HEK293 (cell line): Measurements from ENCODE around the gene POFUT2.

Experiments
- CTCF ChIA-PET: fragments of 350-600 bp; formaldehyde crosslinking; extraction: SDS; loops from one replicate; lab custom pipeline; 2021; ENCODE audit warnings: antibody characterized with exemption; lab: Yijun Ruan, JAX
- POLR2A ChIA-PET: fragments of 300-600 bp; formaldehyde crosslinking; extraction: SDS; loops from one replicate; lab custom pipeline; 2020; ENCODE audit warnings: antibody characterized with exemption, inconsistent platforms; lab: Yijun Ruan, JAX
- H3K27ac ChIP-seq: fragments of 200-500 bp; sonication (Bioruptor generic); 2 replicates; pipeline ENCODE4 v1.5.1; 2014; ENCODE audit warnings: low read depth, low read length, control low read depth, inconsistent platforms; ENCODE audit errors: extremely low read depth
- H3K36me3 ChIP-seq, 2 experiments: fragments of 200-500 bp in 1 of 2; sonication (Bioruptor generic) in 1 of 2; 1 replicate in 1 of 2; 2 replicates in 1 of 2; pipeline ENCODE4 v1.5.1; 2014 to 2017; ENCODE audit warnings: inconsistent platforms in 2 of 2, low read length in 2 of 2; ENCODE audit not compliant: control insufficient read depth in 2 of 2, insufficient read depth in 1 of 2
- H3K4me1 ChIP-seq: fragments of 200-500 bp; sonication (Bioruptor generic); 2 replicates; pipeline ENCODE4 v1.5.1; 2014; ENCODE audit warnings: mild to moderate bottlenecking, low read length, inconsistent platforms; ENCODE audit not compliant: control insufficient read depth, insufficient read depth
- H3K4me3 ChIP-seq: 2 replicates; pipeline ENCODE4 v1.5.1; 2011; ENCODE audit warnings: low read depth, mild to moderate bottlenecking, control low read depth, low read length, moderate library complexity
- H3K9me3 ChIP-seq: fragments of 200-500 bp; sonication (Bioruptor generic); 2 replicates; pipeline ENCODE4 v1.5.1; 2014; ENCODE audit warnings: low read depth, low read length, inconsistent platforms; ENCODE audit not compliant: control insufficient read depth, insufficient read depth
- FEZF1 ChIP-seq: fragments of 450-650 bp; formaldehyde crosslinking; IDR thresholded peaks from 2 replicates; pipeline ENCODE4 v1.5.1; 2016; ENCODE audit warnings: missing biosample characterization, missing genetic modification characterization
- GLI4 ChIP-seq: fragments of 450-650 bp; formaldehyde crosslinking; IDR thresholded peaks from 2 replicates; pipeline ENCODE4 v1.5.1; 2016; ENCODE audit warnings: missing biosample characterization, missing genetic modification characterization
- GLIS2 ChIP-seq: fragments of 450-650 bp; formaldehyde crosslinking; IDR thresholded peaks from 2 replicates; pipeline ENCODE4 v1.5.1; 2016; ENCODE audit warnings: missing biosample characterization, missing genetic modification characterization
- KLF10 ChIP-seq: fragments of 450-650 bp; IDR thresholded peaks from 2 replicates; pipeline ENCODE4 v1.5.1; 2018; ENCODE audit warnings: missing biosample characterization, mild to moderate bottlenecking, missing genetic modification characterization
- TCF7L2 ChIP-seq: IDR thresholded peaks from 2 replicates; pipeline ENCODE4 v1.6.1; 2011; ENCODE audit warnings: low read depth, mild to moderate bottlenecking, inconsistent platforms, low read length, moderate library complexity, borderline replicate concordance
- YY2 ChIP-seq: fragments of 450-650 bp; formaldehyde crosslinking; IDR thresholded peaks from 2 replicates; pipeline ENCODE4 v1.5.1; 2016; ENCODE audit warnings: missing biosample characterization, missing genetic modification characterization
- ZFHX2 ChIP-seq: fragments of 450-650 bp; formaldehyde crosslinking; conservative IDR thresholded peaks from 2 replicates; pipeline ENCODE4 v1.5.1; 2016; ENCODE audit warnings: missing biosample characterization, missing genetic modification characterization
- ZNF138 ChIP-seq: fragments of 450-650 bp; formaldehyde crosslinking; IDR thresholded peaks from 2 replicates; pipeline ENCODE4 v1.5.1; 2016; ENCODE audit warnings: missing biosample characterization, missing genetic modification characterization, borderline replicate concordance
- ZNF174 ChIP-seq: fragments of 450-650 bp; formaldehyde crosslinking; IDR thresholded peaks from 2 replicates; pipeline ENCODE4 v1.5.0; 2017; ENCODE audit warnings: missing biosample characterization, mild to moderate bottlenecking, missing genetic modification characterization
- ZNF18 ChIP-seq: fragments of 450-650 bp; formaldehyde crosslinking; IDR thresholded peaks from 2 replicates; pipeline ENCODE4 v1.5.1; 2016; ENCODE audit warnings: missing biosample characterization, missing genetic modification characterization
- ZNF184 ChIP-seq: fragments of 450-650 bp; IDR thresholded peaks from 2 replicates; pipeline ENCODE4 v1.5.1; 2018; ENCODE audit warnings: missing biosample characterization, mild to moderate bottlenecking, missing genetic modification characterization
- ZNF529 ChIP-seq: fragments of 450-650 bp; formaldehyde crosslinking; IDR thresholded peaks from 2 replicates; pipeline ENCODE4 v1.5.1; 2017; ENCODE audit warnings: missing genetic modification characterization, missing biosample characterization; ENCODE audit not compliant: insufficient replicate concordance
- ZNF548 ChIP-seq: fragments of 450-650 bp; formaldehyde crosslinking; IDR thresholded peaks from 2 replicates; pipeline ENCODE4 v1.5.1; 2016; ENCODE audit warnings: missing biosample characterization, missing genetic modification characterization
- ZNF596 ChIP-seq: fragments of 450-650 bp; IDR thresholded peaks from 2 replicates; pipeline ENCODE4 v1.5.0; 2018; ENCODE audit warnings: missing biosample characterization, mild to moderate bottlenecking, missing genetic modification characterization, moderate library complexity
- TF ChIP-seq, protein P1 (sequence below): fragments of 450-650 bp; formaldehyde crosslinking; optimal IDR thresholded peaks from 2 replicates; pipeline ENCODE3; 2016; ENCODE audit warnings: missing biosample characterization, mild to moderate bottlenecking, missing genetic modification characterization
- TF ChIP-seq, protein P2 (sequence below): fragments of 450-650 bp; formaldehyde crosslinking; conservative IDR thresholded peaks from 2 replicates; pipeline ENCODE4 v1.5.1; 2016; ENCODE audit warnings: low read depth, missing biosample characterization, missing genetic modification characterization
- TF ChIP-seq, protein P3 (sequence below): fragments of 450-650 bp; formaldehyde crosslinking; IDR thresholded peaks from 2 replicates; pipeline ENCODE4 v1.5.0; 2017; ENCODE audit warnings: missing biosample characterization, missing genetic modification characterization, borderline replicate concordance

POFUT2 gene

DNA sequence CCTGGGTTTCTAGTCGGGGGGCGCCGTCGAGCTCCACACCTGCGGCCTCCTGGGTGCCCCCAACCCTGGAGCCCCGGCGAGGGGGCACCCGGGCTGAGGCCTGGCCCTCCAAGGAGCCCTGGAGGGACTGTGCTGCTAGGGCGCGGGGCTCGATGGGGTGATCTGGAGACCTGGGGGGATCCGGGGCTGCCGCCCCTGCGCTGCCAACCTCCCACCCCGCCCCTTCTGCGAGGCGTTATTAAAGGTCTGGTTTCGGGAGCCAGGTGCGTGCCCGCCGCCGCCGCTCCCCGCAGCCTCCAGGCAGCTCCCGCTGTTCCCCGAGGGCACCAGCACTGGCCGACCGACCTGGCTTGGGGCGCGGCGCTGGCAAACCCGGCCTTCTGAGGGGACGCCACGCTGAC lies 746 bp upstream of the POFUT2 start:
- POLR2A ChIA-PET: interaction anchor here (0.6 to 1.6 kb wide), 9 partner anchors 11 to 778 kb away, joined by 3 to 9 read pairs (median 4); partner anchors contain the start of genes ADARB1, PTTG1IP and UBE2G2
- Histone ChIP-seq H3K36me3 (peaks cover 0 to 42% of the 10 kb centered on the region in 2 experiments; a peak in 2 of 3 replicates), H3K4me1 (no peaks in the 10 kb centered on the region; the same call in 1 of the 2 replicates), H3K27ac (no peak overlapping the region)
- TF ChIP-seq, protein P1, sequence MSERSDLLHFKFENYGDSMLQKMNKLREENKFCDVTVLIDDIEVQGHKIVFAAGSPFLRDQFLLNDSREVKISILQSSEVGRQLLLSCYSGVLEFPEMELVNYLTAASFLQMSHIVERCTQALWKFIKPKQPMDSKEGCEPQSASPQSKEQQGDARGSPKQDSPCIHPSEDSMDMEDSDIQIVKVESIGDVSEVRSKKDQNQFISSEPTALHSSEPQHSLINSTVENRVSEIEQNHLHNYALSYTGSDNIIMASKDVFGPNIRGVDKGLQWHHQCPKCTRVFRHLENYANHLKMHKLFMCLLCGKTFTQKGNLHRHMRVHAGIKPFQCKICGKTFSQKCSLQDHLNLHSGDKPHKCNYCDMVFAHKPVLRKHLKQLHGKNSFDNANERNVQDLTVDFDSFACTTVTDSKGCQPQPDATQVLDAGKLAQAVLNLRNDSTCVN (tag by site-specific recombination): peak; percentile 1
- TF ChIP-seq GLIS2 (tag by site-specific recombination): peak; percentile 7; the same call in 1 of the 2 replicates
- TF ChIP-seq ZNF548 (tag by site-specific recombination): no peak
- no peak for TF ChIP-seq YY2 (tag by site-specific recombination)
- TF ChIP-seq, all 188 proteins: peak for 2
- H3K4me3 ChIP-seq: peak overlapping the region; percentile 78
- no peaks in the 10 kb centered on the region for H3K9me3 ChIP-seq
- CTCF ChIA-PET: interaction anchor here (1.0 to 3.7 kb wide), 2 partner anchors 148 to 151 kb away, joined by 9 to 39 read pairs; no protein-coding TSS in a partner anchor

GRCh38 chr21:45286671-45287437 lies 841 bp downstream of the POFUT2 start:
- ChIA-PET CTCF (interaction anchor here (0.8 to 1.4 kb wide), 3 partner anchors 22 to 150 kb away, joined by 3 to 5 read pairs (median 3); no protein-coding TSS in a partner anchor), POLR2A (interaction anchor here (0.7 to 1.6 kb wide), 9 partner anchors 9 to 486 kb away, joined by 3 to 9 read pairs (median 4); partner anchors contain the start of gene UBE2G2)
- no peak overlapping the region for H3K27ac ChIP-seq
- H3K9me3 ChIP-seq: no peaks in the 10 kb centered on the region
- H3K4me1 ChIP-seq: no peaks in the 10 kb centered on the region
- TF ChIP-seq GLI4 (no peak), KLF10 (tag by site-specific recombination) (no peak), TCF7L2 (no peak), ZNF138 (tag by site-specific recombination) (no peak), ZNF174 (tag by site-specific recombination) (no peak)
- peaks cover 0 to 56% of the 10 kb centered on the region in 2 experiments; a peak in 2 of 3 replicates for H3K36me3 ChIP-seq
- peak overlapping the region; percentile 73 for H3K4me3 ChIP-seq

- H3K4me3 ChIP-seq: no peak overlapping the region
- no peaks in the 10 kb centered on the region for H3K9me3 ChIP-seq
- peaks cover 0 to 65% of the 10 kb centered on the region in 2 experiments; a peak in 2 of 3 replicates for H3K36me3 ChIP-seq
- ChIA-PET POLR2A (no interaction called here), CTCF (interaction anchor here (1.4 to 1.7 kb wide), 2 partner anchors 147 to 148 kb away, joined by 3 to 5 read pairs; no protein-coding TSS in a partner anchor)
- no peak overlapping the region for H3K27ac ChIP-seq
- H3K4me1 ChIP-seq: no peaks in the 10 kb centered on the region
- TF ChIP-seq TCF7L2 (no peak), ZNF184 (tag by site-specific recombination) (no peak), ZFHX2 (no peak), ZNF529 (no peak), FEZF1 (tag by site-specific recombination) (no peak), ZNF18 (tag by site-specific recombination) (no peak), ZNF596 (tag by site-specific recombination) (no peak)
- TF ChIP-seq, protein P2, sequence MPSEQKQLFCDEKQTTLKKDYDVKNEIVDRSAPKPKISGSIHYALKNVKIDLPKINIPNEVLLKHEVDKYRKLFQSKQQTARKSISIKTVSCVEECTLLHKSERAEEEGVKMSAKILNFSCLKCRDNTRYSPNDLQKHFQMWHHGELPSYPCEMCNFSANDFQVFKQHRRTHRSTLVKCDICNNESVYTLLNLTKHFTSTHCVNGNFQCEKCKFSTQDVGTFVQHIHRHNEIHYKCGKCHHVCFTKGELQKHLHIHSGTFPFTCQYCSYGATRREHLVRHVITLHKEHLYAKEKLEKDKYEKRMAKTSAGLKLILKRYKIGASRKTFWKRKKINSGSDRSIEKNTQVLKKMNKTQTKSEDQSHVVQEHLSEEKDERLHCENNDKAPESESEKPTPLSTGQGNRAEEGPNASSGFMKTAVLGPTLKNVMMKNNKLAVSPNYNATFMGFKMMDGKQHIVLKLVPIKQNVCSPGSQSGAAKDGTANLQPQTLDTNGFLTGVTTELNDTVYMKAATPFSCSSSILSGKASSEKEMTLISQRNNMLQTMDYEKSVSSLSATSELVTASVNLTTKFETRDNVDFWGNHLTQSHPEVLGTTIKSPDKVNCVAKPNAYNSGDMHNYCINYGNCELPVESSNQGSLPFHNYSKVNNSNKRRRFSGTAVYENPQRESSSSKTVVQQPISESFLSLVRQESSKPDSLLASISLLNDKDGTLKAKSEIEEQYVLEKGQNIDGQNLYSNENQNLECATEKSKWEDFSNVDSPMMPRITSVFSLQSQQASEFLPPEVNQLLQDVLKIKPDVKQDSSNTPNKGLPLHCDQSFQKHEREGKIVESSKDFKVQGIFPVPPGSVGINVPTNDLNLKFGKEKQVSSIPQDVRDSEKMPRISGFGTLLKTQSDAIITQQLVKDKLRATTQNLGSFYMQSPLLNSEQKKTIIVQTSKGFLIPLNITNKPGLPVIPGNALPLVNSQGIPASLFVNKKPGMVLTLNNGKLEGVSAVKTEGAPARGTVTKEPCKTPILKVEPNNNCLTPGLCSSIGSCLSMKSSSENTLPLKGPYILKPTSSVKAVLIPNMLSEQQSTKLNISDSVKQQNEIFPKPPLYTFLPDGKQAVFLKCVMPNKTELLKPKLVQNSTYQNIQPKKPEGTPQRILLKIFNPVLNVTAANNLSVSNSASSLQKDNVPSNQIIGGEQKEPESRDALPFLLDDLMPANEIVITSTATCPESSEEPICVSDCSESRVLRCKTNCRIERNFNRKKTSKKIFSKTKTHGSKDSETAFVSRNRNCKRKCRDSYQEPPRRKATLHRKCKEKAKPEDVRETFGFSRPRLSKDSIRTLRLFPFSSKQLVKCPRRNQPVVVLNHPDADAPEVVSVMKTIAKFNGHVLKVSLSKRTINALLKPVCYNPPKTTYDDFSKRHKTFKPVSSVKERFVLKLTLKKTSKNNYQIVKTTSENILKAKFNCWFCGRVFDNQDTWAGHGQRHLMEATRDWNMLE (tag by site-specific recombination): no peak
- TF ChIP-seq, protein P3, sequence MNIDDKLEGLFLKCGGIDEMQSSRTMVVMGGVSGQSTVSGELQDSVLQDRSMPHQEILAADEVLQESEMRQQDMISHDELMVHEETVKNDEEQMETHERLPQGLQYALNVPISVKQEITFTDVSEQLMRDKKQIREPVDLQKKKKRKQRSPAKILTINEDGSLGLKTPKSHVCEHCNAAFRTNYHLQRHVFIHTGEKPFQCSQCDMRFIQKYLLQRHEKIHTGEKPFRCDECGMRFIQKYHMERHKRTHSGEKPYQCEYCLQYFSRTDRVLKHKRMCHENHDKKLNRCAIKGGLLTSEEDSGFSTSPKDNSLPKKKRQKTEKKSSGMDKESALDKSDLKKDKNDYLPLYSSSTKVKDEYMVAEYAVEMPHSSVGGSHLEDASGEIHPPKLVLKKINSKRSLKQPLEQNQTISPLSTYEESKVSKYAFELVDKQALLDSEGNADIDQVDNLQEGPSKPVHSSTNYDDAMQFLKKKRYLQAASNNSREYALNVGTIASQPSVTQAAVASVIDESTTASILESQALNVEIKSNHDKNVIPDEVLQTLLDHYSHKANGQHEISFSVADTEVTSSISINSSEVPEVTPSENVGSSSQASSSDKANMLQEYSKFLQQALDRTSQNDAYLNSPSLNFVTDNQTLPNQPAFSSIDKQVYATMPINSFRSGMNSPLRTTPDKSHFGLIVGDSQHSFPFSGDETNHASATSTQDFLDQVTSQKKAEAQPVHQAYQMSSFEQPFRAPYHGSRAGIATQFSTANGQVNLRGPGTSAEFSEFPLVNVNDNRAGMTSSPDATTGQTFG (tag by site-specific recombination): no peak
These were observed 2.3 kb downstream of the POFUT2 start for GRCh38 chr21:45285266-45285931.
